Cerebellar cortex (tissue), 1 donor: ENCODE measurements around the gene CX3CR1.

Source experiments
- DNase-seq: peaks from one replicate; pipeline ENCODE4 v3.0.0-alpha.2; 2015; ENCODE audit warnings: low spot score

The CX3CR1 gene

DNA sequence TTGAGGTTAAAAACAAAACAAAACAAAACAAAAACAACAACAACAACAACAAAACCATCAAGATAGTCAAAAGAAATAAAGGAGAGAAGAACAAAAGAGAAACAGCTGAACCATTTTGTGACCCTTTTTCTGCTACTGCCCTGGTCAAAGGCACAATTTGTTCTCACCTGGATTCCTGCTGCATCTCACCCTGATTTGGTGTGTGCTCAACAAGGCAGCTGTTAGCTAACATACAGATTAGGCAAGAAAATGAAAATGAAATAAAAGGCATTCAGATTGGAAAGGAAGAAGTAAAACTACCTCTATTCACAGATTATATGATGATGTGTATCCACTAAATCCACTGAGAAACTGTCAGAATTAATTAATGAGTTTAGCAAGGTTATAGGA, 58.7 kb downstream of the CX3CR1 start:
- DNase-seq, result no peak

DNA sequence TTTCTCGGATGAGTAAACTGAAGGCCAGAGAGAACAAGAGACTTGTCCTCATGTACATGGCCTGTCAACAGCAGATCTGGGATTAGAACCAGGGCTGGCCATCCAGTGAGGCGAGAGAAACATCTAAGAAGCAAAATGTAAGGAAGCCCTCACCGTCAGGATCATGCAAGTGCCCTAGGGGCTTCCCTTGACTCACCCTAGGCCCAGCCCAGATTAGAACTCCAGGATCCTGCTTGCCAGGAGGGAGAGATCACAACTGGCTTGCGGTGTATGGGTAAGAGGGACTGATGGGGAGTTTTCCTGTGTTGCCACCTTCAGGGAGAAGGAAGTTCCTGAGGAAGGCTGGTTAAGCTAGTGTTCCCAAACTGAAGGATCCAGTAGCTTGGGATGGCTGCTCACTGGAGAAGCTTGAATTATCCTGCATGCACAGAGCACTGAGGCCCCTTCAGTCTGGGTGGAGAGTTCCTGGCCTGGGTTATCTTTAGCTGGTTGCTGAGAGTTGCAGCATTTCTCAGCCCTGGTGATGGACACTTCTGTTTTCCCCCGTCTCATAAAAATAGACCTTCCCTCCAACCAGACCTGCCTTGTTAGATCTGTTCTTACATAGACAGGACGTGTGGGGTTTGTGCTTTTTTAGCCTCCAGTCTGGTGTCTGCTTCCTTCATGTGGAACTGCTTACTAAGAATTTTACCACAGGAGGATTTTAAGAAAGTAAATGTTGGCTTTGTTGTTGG, 59.3 kb downstream of the CX3CR1 start:
- no peak for DNase-seq

DNA sequence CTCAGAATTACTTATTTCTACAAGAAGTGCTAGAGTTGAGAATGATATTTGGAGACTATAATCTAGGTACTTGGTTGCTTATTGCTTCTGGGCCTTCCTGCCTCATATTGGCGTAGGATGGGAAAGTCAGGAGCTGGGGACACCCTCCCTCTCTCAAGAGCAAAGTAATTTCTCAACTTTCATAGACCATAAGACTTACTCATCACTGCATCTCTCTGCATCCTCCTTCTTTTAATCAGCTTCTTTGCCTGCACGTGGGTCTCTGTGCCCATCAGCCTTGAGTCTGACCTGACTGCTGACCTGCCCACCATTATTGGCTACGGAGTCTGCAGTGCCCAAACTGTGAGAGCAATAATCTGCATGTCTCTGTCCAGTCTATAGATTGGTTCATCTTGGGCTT, 60.1 kb downstream of the CX3CR1 start:
- no peak for DNase-seq

DNA sequence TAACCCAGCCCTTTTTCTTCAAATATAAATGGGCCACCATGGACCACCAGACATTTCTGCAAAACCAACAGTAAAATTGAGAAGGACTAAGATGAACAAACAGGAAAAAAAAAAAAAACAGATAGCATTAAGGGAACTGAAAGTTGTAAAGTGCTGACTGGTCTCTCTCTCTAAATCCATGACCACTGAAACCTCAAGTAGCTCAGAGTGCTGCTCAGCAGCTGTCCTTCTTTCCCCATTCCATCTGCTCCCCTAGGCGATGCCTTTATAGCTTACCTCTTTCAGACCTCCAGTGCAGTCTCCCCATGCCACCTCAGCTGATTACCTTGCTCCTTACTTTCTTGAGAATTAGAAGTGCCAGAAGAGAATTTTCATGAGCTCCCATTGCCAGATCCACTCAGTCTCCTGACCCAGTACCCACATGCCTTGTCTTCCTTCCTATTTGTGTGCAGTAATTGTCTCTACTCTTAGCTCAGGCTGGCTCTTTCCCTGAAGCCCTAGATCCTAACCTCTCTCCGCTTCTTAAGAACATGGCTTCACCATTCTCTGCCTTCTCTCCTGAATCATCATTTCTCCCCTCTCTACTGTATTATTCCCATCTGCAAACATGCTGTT, 63.6 kb downstream of the CX3CR1 start:
- DNase-seq, result no peak

DNA sequence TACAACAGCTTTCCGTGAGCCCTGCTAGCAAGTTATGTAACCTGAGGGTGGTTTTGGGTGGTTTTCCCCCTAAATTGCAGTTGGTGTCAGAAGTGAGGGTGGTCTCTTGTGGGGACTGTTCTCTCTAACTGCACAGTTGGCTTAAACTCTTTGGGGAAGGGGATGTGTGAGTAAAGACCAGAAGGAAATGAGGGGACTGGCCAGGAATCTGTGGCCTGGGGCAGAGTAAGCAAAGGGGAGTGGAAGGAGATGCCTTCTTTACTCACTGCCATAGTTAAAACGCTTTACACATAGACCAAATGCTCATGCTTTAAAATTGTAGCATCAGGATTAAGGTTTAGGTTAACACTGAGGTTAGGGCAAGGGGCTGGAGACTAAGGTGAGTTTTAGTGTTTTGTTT, 66.2 kb downstream of the CX3CR1 start:
- DNase-seq, result no peak
